AG09319 (cell line): ENCODE data around the gene NLGN4Y.

Experiments used
- DNase-seq: peaks from one replicate; pipeline ENCODE4 v3.0.0-alpha.2; 2010; ENCODE audit warnings: low read depth; ENCODE audit errors: extremely low read depth
- TF ChIP-seq, protein P1 (sequence below): IDR thresholded peaks from 2 replicates; pipeline ENCODE4 v1.5.1; 2011; ENCODE audit warnings: low read depth, mild to moderate bottlenecking, inconsistent platforms, low read length, moderate library complexity

Gene NLGN4Y

DNA sequence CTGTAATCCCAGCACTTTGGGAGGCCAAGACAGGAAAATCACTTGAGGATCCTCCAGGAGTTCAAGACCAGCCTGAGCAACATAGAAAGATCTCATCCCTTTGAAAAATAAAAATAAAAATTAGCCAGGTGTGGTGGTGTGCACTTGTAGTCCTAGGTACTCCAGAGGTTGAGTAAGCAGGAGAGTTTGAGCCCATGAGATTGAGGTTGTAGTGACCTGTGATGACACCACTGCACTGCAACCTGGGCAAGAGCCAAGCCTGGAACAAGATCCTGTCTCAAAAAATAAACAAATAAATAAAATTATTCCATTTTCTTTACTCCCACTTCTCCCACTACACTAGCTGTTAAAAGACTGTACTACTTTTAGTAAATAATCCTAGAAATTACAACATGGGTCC lies 231.2 kb downstream of the NLGN4Y start:
- no peak for DNase-seq
- TF ChIP-seq, protein P1, sequence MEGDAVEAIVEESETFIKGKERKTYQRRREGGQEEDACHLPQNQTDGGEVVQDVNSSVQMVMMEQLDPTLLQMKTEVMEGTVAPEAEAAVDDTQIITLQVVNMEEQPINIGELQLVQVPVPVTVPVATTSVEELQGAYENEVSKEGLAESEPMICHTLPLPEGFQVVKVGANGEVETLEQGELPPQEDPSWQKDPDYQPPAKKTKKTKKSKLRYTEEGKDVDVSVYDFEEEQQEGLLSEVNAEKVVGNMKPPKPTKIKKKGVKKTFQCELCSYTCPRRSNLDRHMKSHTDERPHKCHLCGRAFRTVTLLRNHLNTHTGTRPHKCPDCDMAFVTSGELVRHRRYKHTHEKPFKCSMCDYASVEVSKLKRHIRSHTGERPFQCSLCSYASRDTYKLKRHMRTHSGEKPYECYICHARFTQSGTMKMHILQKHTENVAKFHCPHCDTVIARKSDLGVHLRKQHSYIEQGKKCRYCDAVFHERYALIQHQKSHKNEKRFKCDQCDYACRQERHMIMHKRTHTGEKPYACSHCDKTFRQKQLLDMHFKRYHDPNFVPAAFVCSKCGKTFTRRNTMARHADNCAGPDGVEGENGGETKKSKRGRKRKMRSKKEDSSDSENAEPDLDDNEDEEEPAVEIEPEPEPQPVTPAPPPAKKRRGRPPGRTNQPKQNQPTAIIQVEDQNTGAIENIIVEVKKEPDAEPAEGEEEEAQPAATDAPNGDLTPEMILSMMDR: no peak

DNA sequence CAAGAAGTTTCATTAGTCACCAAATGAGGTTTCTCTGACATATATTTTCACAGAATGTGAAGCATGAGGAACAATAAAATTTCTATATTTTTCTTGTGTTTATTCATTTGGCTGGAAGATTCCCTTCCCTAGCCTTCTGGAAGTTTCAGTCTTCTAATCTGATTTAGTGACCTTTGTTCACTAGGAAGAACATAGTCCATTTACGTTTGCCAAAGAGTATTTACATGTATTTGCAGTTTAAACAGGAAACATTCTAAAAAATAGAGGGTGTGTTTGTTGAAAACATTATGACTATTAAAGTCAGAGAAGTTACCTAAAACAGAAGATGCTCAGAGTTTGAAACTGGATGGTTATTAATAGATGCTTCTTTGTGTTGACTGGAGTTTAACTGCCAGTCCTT lies 238.6 kb downstream of the NLGN4Y start:
- no peak for DNase-seq
- TF ChIP-seq, protein P1: no peak

- TF ChIP-seq, protein P1: no peak
- no peak for DNase-seq
These were observed 239.3 kb downstream of the NLGN4Y start for GRCh38 chrY:14763600-14763999.

DNA sequence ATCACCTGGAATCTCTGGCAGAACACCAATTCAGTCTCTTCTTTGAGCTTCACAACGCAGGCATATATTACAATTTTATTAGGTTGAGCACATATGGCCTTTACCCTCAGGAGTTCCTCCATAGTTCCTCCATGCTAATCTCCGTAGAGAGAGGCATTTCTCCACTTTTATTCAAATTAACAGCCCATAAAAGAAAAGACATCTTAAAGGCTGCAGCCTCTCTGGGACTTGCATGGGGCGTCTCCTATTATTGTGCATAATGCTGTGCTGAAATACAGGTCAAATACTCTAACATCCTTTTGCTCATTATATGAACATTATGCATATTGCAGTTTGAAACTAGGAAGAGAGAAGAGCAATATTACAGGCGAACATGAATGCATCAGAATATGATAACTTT lies 253.9 kb downstream of the NLGN4Y start:
- TF ChIP-seq, protein P1: no peak
- no peak for DNase-seq

GRCh38 chrY:14793104-14793503 lies 268.8 kb downstream of the NLGN4Y start:
- TF ChIP-seq, protein P1: no peak
- DNase-seq: no peak

DNA sequence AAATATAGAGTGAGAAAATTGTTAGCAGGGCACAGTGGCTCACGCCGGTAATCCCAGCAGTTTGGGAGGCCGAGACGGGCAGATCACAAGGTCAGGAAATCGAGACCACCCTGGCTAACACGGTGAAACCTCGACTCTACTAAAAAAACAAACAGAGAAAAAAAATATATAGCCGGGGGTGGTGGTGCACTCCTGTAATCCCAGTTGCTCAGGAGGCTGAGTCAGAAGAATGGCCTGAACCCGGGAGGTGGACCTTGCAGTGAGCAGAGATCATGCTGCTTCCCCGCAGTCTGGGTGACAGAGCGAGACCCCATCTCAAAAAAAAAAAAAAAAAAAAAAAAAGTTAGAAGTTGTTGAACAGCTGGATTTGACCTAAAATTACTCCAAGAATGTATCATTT lies 269.3 kb downstream of the NLGN4Y start:
- TF ChIP-seq, protein P1: no peak
- no peak for DNase-seq

- no peak for DNase-seq
These were observed 273.7 kb downstream of the NLGN4Y start for GRCh38 chrY:14798010-14798409.

More at GRCh38 chrY:14798010-14798409, 273.7 kb downstream of the NLGN4Y start:
- TF ChIP-seq, protein P1: no peak
